NCI-H526 (cell line): ENCODE measurements around the gene UBE2D1.
"Not testable (repeated sequence)": the region's sequence is repeated elsewhere in the genome, so short reads cannot be mapped to it uniquely, and the experiment has no call there.

Experiments used
- DNase-seq, 2 experiments: peaks; one replicate each; lab custom pipeline; 2025; lab: John Stamatoyannopoulos, UW

The UBE2D1 gene

GRCh38 chr10:58384095-58384494, 49.3 kb downstream of the UBE2D1 start:
- DNase-seq, result no peak

GRCh38 chr10:58384544-58384998, 49.8 kb downstream of the UBE2D1 start:
- DNase-seq, result peak in 1 of 2 experiments; percentile 50

- peak; percentile 71 to 92 for DNase-seq
These were observed 50.4 kb downstream of the UBE2D1 start, which contains the start of gene TFAM for GRCh38 chr10:58384999-58385783. Gene TFAM (plus strand): TSS chr10:58385410. CDS start chr10:58385548, 138 bp downstream.

- peak in 1 of 2 experiments; percentile 27 for DNase-seq
These were observed 50.9 kb downstream of the UBE2D1 start for GRCh38 chr10:58385784-58386112.

- DNase-seq, result no peak
These were observed 54.2 kb downstream of the UBE2D1 start for GRCh38 chr10:58389024-58389423.

- no peak for DNase-seq
These were observed 58.5 kb downstream of the UBE2D1 start for GRCh38 chr10:58393317-58393716.

- DNase-seq, result no peak
These were observed 59.7 kb downstream of the UBE2D1 start for GRCh38 chr10:58394471-58394870.

GRCh38 chr10:58396057-58396456, 61.3 kb downstream of the UBE2D1 start:
- DNase-seq, result no peak

- DNase-seq, result no peak
These were observed 63.0 kb downstream of the UBE2D1 start for GRCh38 chr10:58397830-58398229.

GRCh38 chr10:58399410-58399809, 64.6 kb downstream of the UBE2D1 start:
- DNase-seq, result no peak

GRCh38 chr10:58400609-58401008, 65.8 kb downstream of the UBE2D1 start:
- no peak for DNase-seq

- DNase-seq, result no peak
These were observed 69.2 kb downstream of the UBE2D1 start for GRCh38 chr10:58404001-58404400.

- no peak for DNase-seq
These were observed 75.3 kb downstream of the UBE2D1 start for GRCh38 chr10:58409956-58410610.

GRCh38 chr10:58412502-58412961, 77.7 kb downstream of the UBE2D1 start:
- DNase-seq, result no peak

- peak in 1 of 2 experiments; percentile 3 for DNase-seq
These were observed 79.7 kb downstream of the UBE2D1 start for GRCh38 chr10:58414270-58415041.

GRCh38 chr10:58415757-58416156, 81.0 kb downstream of the UBE2D1 start:
- no peak for DNase-seq

GRCh38 chr10:58417902-58418301, 83.1 kb downstream of the UBE2D1 start:
- not testable (repeated sequence) for DNase-seq
